T47D (cell line): ENCODE data around the gene FXYD5.

ENCODE experiments used
- DNase-seq, 2 experiments: peaks; one replicate each; pipeline versions ENCODE4 v3.0.0 to v3.0.0-alpha.2; 2011 to 2012; ENCODE audit warnings: low read depth in 1 of 2, low spot score in 1 of 2
- JUND ChIP-seq: IDR thresholded peaks from 2 replicates; pipeline ENCODE4 v1.6.1; 2012; ENCODE audit warnings: low read depth
- in situ Hi-C: cut with HindIII; loops from 2 replicates; pipeline ENCODE4 v1.10.0; 2016; ENCODE audit warnings: low sequenced_read_pairs, low pct_unique_long_range_greater_than_20kb

FXYD5 gene

GRCh38 chr19:35214766-35215422, 60.4 kb downstream of the FXYD5 start:
- TF ChIP-seq JUND, result no peak
- in situ Hi-C loops, result no loop called here
- no peak for DNase-seq

GRCh38 chr19:35216016-35216832, 61.7 kb downstream of the FXYD5 start:
- DNase-seq, result no peak
- in situ Hi-C loops, result no loop called here
- TF ChIP-seq JUND, result no peak

GRCh38 chr19:35216833-35217648, 62.5 kb downstream of the FXYD5 start:
- in situ Hi-C loops, result no loop called here
- TF ChIP-seq JUND, result no peak
- DNase-seq, result peak in 1 of 2 experiments; percentile 66

DNA sequence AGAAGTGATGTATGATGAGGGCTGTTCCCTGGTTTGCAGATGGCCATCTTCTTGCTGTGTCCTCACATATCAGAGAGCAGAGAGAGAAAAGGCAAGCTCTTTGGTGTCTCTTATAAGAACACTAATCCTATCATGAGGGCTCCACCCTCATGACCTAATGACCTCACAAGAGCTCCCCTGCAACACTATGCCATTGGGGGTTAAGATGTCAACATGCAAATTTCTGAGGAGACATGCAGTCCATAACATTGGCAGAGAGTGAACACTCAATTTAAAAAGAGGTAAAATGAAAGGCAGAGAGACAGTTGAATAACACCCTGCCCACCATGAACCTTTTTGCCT, 63.1 kb downstream of the FXYD5 start:
- no peak for TF ChIP-seq JUND
- DNase-seq, result no peak
- in situ Hi-C loops, result no loop called here

DNA sequence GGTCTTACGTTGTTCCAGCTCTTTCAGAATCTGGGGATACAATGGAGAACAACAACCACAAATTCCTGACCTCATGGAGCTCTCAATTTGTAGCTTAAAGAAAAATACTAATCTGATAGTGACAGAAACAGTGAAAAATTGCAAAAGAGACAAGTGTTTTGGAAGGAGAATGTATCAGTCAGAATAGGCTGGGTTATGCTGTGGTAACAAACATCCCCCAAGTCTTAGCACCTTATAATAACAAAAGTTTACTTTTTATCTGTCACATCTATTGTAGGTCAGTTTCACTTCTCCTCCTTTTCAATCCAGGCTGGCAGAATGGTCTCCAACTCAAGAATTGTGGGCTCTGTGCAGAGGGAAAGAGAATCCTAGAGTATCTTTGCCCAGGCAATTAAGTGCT, 64.5 kb downstream of the FXYD5 start:
- in situ Hi-C loops, result no loop called here
- TF ChIP-seq JUND, result no peak
- no peak for DNase-seq
